GM19239 (cell line): ENCODE measurements around the gene GJD3.

Experiments
- DNase-seq: peaks from one replicate; pipeline ENCODE4 v3.0.0; 2011; ENCODE audit warnings: low spot score; ENCODE audit not compliant: insufficient read length
- FAIRE-seq: peaks from 2 replicates; lab custom pipeline; 2011; peaks lifted over from hg19 to GRCh38; lab: Jason Lieb, UNC

Gene GJD3

DNA sequence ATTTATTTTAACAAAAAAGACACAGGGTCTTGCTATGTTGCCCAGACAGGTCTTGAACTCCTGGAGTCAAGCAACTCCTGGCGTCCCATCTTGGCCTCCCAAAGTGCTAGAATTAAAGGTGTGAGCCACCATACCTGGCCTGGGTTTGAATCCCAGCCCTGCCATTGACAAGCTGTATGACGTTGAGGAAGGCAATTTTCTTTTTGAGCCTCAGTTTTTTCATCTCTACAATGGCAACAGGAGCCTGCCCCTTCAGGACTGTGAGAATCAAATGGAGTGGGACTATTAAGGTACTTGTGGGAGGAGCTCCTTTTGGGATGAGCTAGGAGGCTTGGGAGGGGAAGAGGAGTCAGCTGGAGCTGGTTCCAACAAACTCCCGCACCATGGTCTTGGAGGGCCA, 49.3 kb downstream of the GJD3 start:
- no peak for DNase-seq
- FAIRE-seq = no peak

DNA sequence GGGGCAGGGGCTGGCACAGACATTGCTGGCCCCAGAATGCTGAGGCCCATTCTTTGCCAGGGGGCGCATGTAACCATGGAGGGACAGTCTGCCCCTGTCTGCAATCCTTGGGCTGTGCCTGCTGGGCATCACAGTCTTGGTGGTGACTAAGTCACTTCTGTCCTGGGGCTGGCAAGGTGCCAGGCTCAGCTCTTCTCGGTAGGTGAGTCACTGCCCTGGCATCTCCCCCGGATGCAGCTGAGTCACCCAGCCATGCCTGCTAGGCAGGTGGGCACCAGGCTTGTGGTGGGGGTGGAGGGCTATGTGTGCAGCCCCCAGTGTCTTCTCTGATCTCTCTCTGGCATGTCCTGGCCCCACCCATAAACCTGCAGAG, 50.0 kb downstream of the GJD3 start:
- no peak for FAIRE-seq

DNA sequence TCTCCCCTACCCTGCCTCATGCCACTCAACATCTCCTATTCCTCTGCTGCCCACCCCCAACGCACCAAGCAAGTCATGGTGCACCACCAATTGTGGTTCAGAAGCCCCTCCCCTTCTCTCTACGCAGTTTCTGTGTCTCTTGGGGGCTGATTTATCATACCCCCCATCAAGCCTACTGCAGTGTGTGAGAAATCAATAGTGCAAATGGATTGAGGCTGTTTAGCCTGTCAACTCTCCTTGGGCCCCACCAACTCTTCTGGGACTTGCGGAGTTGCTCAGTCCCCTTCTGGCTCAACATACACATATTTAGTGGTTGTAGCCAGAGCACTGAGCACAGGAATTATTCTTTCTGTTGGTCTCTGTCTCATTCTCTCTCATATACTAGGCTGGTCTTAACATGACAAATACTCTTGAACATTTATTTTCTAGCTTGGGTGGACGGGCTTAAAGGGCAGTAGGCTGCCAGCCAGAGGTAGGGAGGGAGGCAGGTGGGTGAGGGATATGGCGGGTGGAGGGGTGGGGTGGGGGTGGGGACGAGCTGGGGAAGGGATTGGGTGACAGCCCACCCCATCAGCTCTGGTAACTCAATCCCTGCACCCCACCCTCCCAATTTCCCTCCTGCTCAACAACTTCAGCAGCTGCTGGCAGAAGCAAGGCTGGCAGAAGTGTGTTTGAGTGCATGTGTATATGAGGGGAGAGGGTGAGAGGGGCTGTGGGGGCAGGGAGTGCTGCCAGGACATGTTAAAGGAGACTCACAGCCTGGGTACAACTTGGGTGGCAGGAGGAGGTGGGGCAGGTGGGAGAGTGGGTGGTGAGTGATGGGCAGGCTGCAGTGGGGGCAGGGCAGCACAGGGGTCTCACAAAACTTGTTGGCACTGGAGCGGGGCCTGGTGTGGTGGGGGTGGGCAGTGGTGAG, 50.6 kb downstream of the GJD3 start:
- DNase-seq = no peak
- FAIRE-seq = no peak

More for the DNA sequence above, 50.0 kb downstream of the GJD3 start:
- DNase-seq = no peak
